Measurements from ENCODE around the gene ATP4B.

DNA sequence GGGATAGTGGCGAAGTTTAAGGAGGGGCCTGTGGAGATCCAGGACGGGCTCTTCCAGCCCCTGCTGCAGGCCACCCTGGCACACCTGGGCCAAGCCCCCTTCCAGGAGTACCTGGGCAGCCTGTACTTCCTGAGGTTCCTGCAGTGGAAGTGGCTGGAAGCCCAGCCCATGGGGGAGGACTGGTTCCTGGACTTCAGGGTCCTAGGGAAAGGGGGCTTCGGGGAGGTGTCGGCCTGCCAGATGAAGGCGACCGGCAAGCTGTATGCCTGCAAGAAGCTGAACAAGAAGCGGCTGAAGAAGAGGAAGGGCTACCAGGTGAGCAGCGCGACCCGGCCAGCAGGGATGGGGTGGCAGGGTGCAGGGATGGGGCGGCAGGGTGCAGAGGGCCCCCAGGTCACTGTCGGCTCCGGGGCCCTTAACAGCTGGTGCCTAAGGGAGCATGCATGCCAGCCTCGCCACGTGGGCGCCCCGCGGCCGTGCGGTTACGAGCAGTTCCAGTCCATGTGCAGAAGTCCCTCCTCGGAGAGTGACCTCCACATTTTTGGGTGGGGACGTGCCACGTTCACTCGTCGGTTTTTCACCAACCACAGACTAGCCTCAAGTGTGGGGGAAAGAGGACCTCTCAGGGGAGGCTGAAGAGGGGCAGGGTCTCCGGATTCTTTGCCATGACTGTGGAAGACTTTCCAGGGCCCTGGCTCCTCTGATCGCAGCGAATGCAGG is 9.9 kb upstream of the ATP4B start:
- TF ChIP-seq POLR2A (IDR thresholded peaks at IDR 0.05; ENCODE audit: control extremely low read depth in 1 of 2, low read depth in 2 of 2, low read length in 2 of 2) (no peak), BCL11A (IDR thresholded peaks at IDR 0.05; ENCODE audit: low read depth in 2 of 2, low read length in 2 of 2) (no peak), TCF12 (IDR thresholded peaks at IDR 0.05; ENCODE audit: low read depth, low read length) (no peak), RBBP5 (IDR thresholded peaks at IDR 0.05; ENCODE audit: borderline replicate concordance, low read depth, low read length) (no peak), POLR2AphosphoS5 (IDR thresholded peaks at IDR 0.05; ENCODE audit: low read depth, low read length) (no peak), KDM1A (IDR thresholded peaks at IDR 0.05; ENCODE audit: borderline replicate concordance, low read length) (no peak), RAD21 (IDR thresholded peaks at IDR 0.05 in 1 of 2, conservative IDR thresholded peaks at IDR 0.05 in 1 of 2; ENCODE audit: low read depth in 2 of 2, low read length in 2 of 2) (no peak), TAF1 (IDR thresholded peaks at IDR 0.05; ENCODE audit: low read depth, low read length) (no peak), EZH2 (IDR thresholded peaks at IDR 0.05; ENCODE audit: low read depth, low read length, severe bottlenecking) (no peak), EP300 (IDR thresholded peaks at IDR 0.05; ENCODE audit: borderline replicate concordance in 1 of 2, low read depth in 2 of 2, low read length in 2 of 2) (no peak), JUN (IDR thresholded peaks at IDR 0.05; ENCODE audit: low read depth, low read length) (no peak)
- TF ChIP-seq, protein P1, sequence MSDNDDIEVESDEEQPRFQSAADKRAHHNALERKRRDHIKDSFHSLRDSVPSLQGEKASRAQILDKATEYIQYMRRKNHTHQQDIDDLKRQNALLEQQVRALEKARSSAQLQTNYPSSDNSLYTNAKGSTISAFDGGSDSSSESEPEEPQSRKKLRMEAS (IDR thresholded peaks at IDR 0.05) = no peak
- TF ChIP-seq, protein P2, sequence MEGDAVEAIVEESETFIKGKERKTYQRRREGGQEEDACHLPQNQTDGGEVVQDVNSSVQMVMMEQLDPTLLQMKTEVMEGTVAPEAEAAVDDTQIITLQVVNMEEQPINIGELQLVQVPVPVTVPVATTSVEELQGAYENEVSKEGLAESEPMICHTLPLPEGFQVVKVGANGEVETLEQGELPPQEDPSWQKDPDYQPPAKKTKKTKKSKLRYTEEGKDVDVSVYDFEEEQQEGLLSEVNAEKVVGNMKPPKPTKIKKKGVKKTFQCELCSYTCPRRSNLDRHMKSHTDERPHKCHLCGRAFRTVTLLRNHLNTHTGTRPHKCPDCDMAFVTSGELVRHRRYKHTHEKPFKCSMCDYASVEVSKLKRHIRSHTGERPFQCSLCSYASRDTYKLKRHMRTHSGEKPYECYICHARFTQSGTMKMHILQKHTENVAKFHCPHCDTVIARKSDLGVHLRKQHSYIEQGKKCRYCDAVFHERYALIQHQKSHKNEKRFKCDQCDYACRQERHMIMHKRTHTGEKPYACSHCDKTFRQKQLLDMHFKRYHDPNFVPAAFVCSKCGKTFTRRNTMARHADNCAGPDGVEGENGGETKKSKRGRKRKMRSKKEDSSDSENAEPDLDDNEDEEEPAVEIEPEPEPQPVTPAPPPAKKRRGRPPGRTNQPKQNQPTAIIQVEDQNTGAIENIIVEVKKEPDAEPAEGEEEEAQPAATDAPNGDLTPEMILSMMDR (IDR thresholded peaks at IDR 0.05; ENCODE audit: control extremely low read depth in 1 of 3, insufficient read depth in 1 of 3, low read depth in 1 of 3, low read length in 3 of 3) = no peak

All from H1 (cell line).